ENCODE results near the gene NDFIP1. TPM values are rescaled to one million over a fixed set of nuclear protein-coding genes. Genes with fewer than 3 reads are reported as not detected.

The NDFIP1 gene
- total and polyA plus RNA-seq, 2 of the 8 experiments (the other 6 are each of a cell fraction or from before 2014, with no cell fraction given) = 8.8 to 27.1 TPM

GRCh38 chr5:142192286-142193113, 83.9 kb downstream of the NDFIP1 start:
- Histone ChIP-seq H3K9ac (replicated peaks in 1 of 4; ENCODE audit: extremely low read depth in 1 of 4, low read depth in 3 of 4, low read length in 3 of 4) (no peak overlapping the region), H4K20me1 (replicated peaks in 1 of 2; ENCODE audit: control insufficient read depth in 1 of 2, insufficient read depth in 2 of 2, low read length in 2 of 2) (no peaks in the 10 kb centered on the region), H2BK20ac (ENCODE audit: low read length) (peak overlapping the region; percentile 69; the same call in 1 of the 2 replicates), H2BK120ac (replicated peaks; ENCODE audit: low read depth, low read length) (peak overlapping the region; percentile 36), H3K14ac (ENCODE audit: insufficient read length) (no peak overlapping the region), H3K27me3 (replicated peaks in 1 of 4; ENCODE audit: control insufficient read depth in 3 of 4, extremely low read depth in 1 of 4, insufficient read depth in 3 of 4, low read length in 3 of 4) (no peaks in the 10 kb centered on the region), H3K79me1 (ENCODE audit: low read depth, low read length) (no peaks in the 10 kb centered on the region), H3K56ac (replicated peaks; ENCODE audit: insufficient read length, low read depth, low read length) (no peak overlapping the region), H3K4me1 (replicated peaks in 1 of 4; ENCODE audit: control insufficient read depth in 3 of 4, insufficient read depth in 4 of 4, low read length in 3 of 4) (peaks cover 0 to 3% (median 0%) of the 10 kb centered on the region in 4 experiments; a peak in 3 of 7 replicates), H3K18ac (ENCODE audit: extremely low read depth, low read length) (no peak overlapping the region), H3K27ac (ENCODE audit: low read depth, low read length) (no peak overlapping the region), H4K91ac (replicated peaks; ENCODE audit: insufficient read length, low read length) (no peak overlapping the region), H2BK12ac (ENCODE audit: low read depth, low read length) (peak overlapping the region; percentile 78; the same call in 1 of the 2 replicates), H4K5ac (ENCODE audit: insufficient read length, low read depth, low read length) (no peak overlapping the region), H3K4ac (replicated peaks; ENCODE audit: insufficient read length, low read depth, low read length) (no peak overlapping the region), H3K4me2 (ENCODE audit: insufficient read depth in 1 of 2, low read depth in 2 of 2, low read length in 2 of 2) (no peak overlapping the region), H2BK15ac (ENCODE audit: low read length) (peak overlapping the region; percentile 63; the same call in 1 of the 2 replicates), H3K9me3 (ENCODE audit: insufficient read depth in 2 of 2, low read depth in 1 of 2, low read length in 1 of 2) (no peaks in the 10 kb centered on the region), H2AK5ac (ENCODE audit: low read depth, low read length) (no peak overlapping the region), H2AFZ (ENCODE audit: low read length) (no peak overlapping the region), H4K8ac (ENCODE audit: extremely low read depth, insufficient read depth, low read length) (no peak overlapping the region), H3K79me2 (ENCODE audit: control insufficient read depth in 1 of 2, insufficient read depth in 2 of 2, low read length in 2 of 2) (no peaks in the 10 kb centered on the region), H2BK5ac (ENCODE audit: low read depth, low read length) (no peak overlapping the region), H3K36me3 (ENCODE audit: control insufficient read depth in 2 of 4, insufficient read depth in 4 of 4, low read length in 3 of 4) (no peaks in the 10 kb centered on the region), H3K4me3 (ENCODE audit: extremely low read depth in 1 of 4, insufficient read depth in 2 of 4, low read depth in 3 of 4, low read length in 4 of 4) (no peak overlapping the region), H3K23me2 (ENCODE audit: low read depth, low read length) (no peaks in the 10 kb centered on the region; the same call in 1 of the 2 replicates), H3K23ac (ENCODE audit: insufficient read length) (no peak overlapping the region)
- no peak for TF ChIP-seq RNF2 (IDR thresholded peaks at IDR 0.05; ENCODE audit: borderline replicate concordance, low read depth, low read length, missing control alignments, poor library complexity, severe bottlenecking)
- TF ChIP-seq, protein P1, sequence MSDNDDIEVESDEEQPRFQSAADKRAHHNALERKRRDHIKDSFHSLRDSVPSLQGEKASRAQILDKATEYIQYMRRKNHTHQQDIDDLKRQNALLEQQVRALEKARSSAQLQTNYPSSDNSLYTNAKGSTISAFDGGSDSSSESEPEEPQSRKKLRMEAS (IDR thresholded peaks at IDR 0.05) = no peak
- no peak for TF ChIP-seq ASH2L (IDR thresholded peaks at IDR 0.05; ENCODE audit: low read length)
- no peak for TF ChIP-seq SRF (IDR thresholded peaks at IDR 0.05; ENCODE audit: low read depth, low read length)
- WGBS, 2 experiments (ENCODE audit: extremely low coverage in 1 of 2, insufficient coverage in 1 of 2, insufficient read length in 1 of 2, insufficient replicate concordance in 2 of 2, low coverage in 1 of 2, low lambda C conversion rate in 2 of 2, missing lambda C conversion rate in 1 of 2) = 96% methylated on average over 15 of the region's 15 CpGs; no CpG with 5 or more reads in 1 of the 2 experiments
- CTCF ChIA-PET (ENCODE audit: partially characterized antibody) = interaction anchor here (0.6 to 1.3 kb wide), 3 partner anchors 22 to 49 kb away, joined by 3 to 4 read pairs (median 3); no protein-coding TSS in a partner anchor
- DNase-seq (ENCODE audit: low read depth in 1 of 2, low spot score in 2 of 2) (no peak), FAIRE-seq (no peak)
- POLR2A ChIA-PET (ENCODE audit: partially characterized antibody) = interaction anchor here (0.6 to 1.7 kb wide), 2 partner anchors 115 to 133 kb away, joined by 3 to 4 read pairs; partner anchors contain the start of gene SPRY4
